AG04450 (cell line): ENCODE results near the gene IZUMO4. TPM values are rescaled to one million over a fixed set of nuclear protein-coding genes. Genes with fewer than 3 reads are reported as not detected.
"Not testable (repeated sequence)": the region's sequence is repeated elsewhere in the genome, so short reads cannot be mapped to it uniquely, and the experiment has no call there.

Experiments used
- CTCF ChIA-PET: fragments of 300-600, 350-600 bp; formaldehyde crosslinking; extraction: SDS; loops from one replicate; lab custom pipeline; 2022; ENCODE audit warnings: antibody characterized with exemption, inconsistent platforms; lab: Charles Lee
- POLR2A ChIA-PET: fragments of 350-600 bp; formaldehyde crosslinking; extraction: SDS; loops from one replicate; lab custom pipeline; 2021; ENCODE audit warnings: antibody characterized with exemption, inconsistent platforms; lab: Yijun Ruan, JAX
- DNase-seq: peaks from one replicate; pipeline ENCODE4 v3.0.0-alpha.2; 2011; ENCODE audit warnings: low read depth, low spot score
- H3K27ac ChIP-seq: one replicate; pipeline ENCODE4 v1.5.1; 2012; ENCODE audit warnings: low read depth, low read length, control low read depth
- H3K27me3 ChIP-seq: one replicate; pipeline ENCODE4 v1.6.0; 2012; ENCODE audit warnings: low read length; ENCODE audit not compliant: control insufficient read depth, insufficient read depth
- H3K4me3 ChIP-seq: 2 replicates; pipeline ENCODE4 v1.5.1; 2011; ENCODE audit warnings: mild to moderate bottlenecking, low read depth, low read length, control low read depth
- H3K9me3 ChIP-seq: 2 replicates; pipeline ENCODE4 v1.5.1; 2012; ENCODE audit warnings: low read length; ENCODE audit not compliant: control insufficient read depth, insufficient read depth
- CTCF ChIP-seq: IDR thresholded peaks from 2 replicates; pipeline ENCODE4 v1.5.1; 2011; ENCODE audit warnings: low read depth, low read length, control low read depth, inconsistent platforms
- polyA plus RNA-seq: library from polyadenylated mRNA; depleted of rRNA; stranded (reverse); fragments of >200 nt; gene quantifications from 2 replicates; pipeline ENCODE4 v1.2.3, GENCODE V29; 2011

The IZUMO4 gene
- polyA plus RNA-seq, 1 experiment: 0.56 TPM

DNA sequence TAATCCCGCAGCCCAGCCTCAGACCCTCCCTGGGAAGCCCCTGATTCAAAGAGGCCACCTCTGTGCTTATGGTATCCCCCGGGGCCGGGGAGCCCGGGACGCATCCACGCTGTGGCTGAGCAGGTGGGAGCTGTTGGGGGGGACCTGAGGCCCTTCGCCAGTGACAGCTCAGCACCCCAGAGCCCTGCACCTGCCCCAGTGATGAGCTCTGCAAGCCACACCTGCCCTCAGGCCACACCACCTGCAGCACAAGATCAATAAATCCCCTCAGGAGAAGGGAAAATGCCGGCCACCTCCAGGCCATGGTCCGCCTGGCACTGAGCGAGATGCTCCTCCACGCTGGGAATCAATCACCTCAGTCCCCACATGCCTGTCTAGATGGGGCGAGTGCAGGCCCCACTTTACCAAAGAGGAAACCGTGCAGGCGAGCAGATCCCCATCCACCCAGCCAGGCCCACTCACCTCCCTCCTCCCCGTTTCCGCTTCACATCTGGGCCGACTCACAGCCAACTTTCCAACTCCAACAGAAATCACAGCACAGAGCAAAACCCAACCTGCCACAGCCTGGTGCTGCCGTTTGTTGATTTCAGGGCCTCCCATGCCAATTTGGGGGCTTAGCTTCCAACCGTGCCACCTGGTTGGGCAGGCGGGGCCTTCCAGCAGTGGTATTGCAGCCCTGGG, 13.4 kb upstream of the IZUMO4 start:
- ChIA-PET POLR2A (no interaction called here), CTCF (interaction anchor here (1.7 kb wide), 1 partner anchor 13 kb away, joined by 5 read pairs; no protein-coding TSS in a partner anchor)
- Histone ChIP-seq H3K9me3 (no peaks in the 10 kb centered on the region; the same call in 1 of the 2 replicates), H3K4me3 (no peak overlapping the region), H3K27me3 (no peaks in the 10 kb centered on the region), H3K27ac (no peak overlapping the region)
- no peak for TF ChIP-seq CTCF
- no peak for DNase-seq

DNA sequence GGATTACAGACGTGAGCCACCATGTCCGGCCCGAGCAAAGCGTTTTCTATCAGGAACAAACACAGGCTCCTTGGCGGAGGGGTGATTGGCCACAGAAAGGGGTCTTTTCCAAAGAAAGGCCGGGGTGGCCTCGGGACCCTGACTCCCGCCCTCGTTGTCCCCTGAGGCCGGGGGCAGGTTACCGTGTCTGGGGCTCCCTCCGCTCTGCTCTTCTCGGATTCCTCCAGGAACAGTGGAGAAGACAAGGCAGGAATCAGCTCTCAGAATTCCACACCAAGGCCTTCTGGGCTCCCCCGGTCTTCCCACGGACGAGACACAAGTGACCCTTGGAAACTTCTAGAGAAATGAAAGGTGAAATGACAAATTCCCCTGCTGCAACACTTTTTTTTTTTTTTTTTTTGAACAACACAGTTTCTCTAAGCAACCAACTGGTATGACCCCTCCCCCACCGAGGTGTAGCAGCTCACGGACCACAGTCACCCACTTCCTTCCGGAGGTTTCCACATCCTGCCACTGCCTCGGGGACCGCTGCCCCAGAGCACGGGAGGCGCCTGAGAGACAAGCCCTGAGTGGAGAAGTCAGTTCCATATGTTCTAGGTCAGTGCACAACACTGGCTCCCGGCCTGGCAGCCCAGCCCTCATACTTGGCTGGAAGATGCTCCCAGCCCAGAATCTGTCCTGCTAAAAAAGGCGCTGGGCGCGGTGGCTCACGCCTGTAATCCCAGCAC, 11.6 kb upstream of the IZUMO4 start:
- H3K27me3 ChIP-seq: no peaks in the 10 kb centered on the region
- no peak overlapping the region for H3K4me3 ChIP-seq
- CTCF ChIA-PET: interaction anchor here (0.6 to 0.7 kb wide), 2 partner anchors 190 to 307 kb away, joined by 4 to 6 read pairs; no protein-coding TSS in a partner anchor
- H3K9me3 ChIP-seq: no peaks in the 10 kb centered on the region; the same call in 1 of the 2 replicates
- TF ChIP-seq CTCF: no peak
- no peak overlapping the region for H3K27ac ChIP-seq
- POLR2A ChIA-PET: interaction anchor here (0.7 kb wide), 1 partner anchor 95 kb away, joined by 8 read pairs; no protein-coding TSS in a partner anchor
- no peak for DNase-seq

DNA sequence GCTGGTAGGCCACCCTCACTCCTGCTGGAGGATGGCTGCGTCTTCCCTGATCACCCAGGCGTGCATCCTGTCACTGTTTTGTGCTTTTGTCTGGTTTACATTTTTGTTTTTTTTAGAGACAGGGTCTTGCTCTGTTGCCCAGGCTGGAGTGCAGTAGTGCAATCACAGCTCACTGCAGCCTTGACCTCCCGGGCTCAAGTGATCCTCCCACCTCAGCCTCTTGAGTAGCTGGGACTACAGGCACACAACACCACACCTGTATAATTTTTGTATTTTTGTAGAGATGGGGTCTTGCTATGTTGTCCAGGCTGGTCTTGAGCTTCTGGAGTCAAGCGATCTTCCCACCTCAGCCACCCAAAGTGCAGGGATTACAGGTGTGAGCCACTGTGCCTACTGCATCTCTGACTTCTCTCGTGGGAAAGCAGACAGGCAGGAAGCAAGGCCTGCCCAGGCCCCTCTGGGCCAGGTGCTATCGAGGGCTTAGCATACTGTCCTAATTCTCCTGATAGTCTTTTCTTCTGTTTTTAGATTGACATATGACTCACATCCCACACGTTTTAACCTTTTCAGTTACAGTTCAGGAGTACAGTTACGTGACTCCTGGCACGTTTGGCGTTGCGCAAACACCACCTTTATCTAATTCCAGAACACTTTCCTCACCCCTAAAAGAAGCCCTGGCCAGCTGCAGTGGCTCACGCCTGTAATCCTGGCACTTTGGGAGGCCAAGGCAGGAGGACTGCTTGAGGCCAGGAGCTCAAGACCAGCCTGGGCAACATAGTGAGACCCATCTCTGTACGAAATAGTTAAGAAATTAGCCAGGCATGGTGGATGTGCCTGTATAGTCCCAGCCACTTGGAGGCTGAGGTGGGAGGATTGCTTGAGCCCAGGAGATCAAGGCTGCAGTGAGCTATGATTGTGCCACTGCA, 9.8 kb upstream of the IZUMO4 start:
- DNase-seq, CTCF ChIA-PET, H3K27ac ChIP-seq, H3K9me3 ChIP-seq, POLR2A ChIA-PET, H3K4me3 ChIP-seq, H3K27me3 ChIP-seq: not testable (repeated sequence)

GRCh38 chr19:2087621-2088100, 9.1 kb upstream of the IZUMO4 start:
- Histone ChIP-seq H3K9me3 (no peaks in the 10 kb centered on the region; the same call in 1 of the 2 replicates), H3K27me3 (no peaks in the 10 kb centered on the region), H3K27ac (no peak overlapping the region), H3K4me3 (no peak overlapping the region)
- POLR2A ChIA-PET: no interaction called here
- no peak for TF ChIP-seq CTCF
- CTCF ChIA-PET: no interaction called here
- DNase-seq: no peak
